CD4-positive, alpha-beta T cell treated with Interleukin-4 for 4 hours (primary cell): ENCODE data around the gene ADORA1.

ENCODE experiments used
- DNase-seq: peaks from one replicate; pipeline ENCODE4 v3.0.0-alpha.2; 2020

Gene ADORA1

GRCh38 chr1:203162403-203162802, 34.9 kb downstream of the ADORA1 start:
- DNase-seq: no peak

DNA sequence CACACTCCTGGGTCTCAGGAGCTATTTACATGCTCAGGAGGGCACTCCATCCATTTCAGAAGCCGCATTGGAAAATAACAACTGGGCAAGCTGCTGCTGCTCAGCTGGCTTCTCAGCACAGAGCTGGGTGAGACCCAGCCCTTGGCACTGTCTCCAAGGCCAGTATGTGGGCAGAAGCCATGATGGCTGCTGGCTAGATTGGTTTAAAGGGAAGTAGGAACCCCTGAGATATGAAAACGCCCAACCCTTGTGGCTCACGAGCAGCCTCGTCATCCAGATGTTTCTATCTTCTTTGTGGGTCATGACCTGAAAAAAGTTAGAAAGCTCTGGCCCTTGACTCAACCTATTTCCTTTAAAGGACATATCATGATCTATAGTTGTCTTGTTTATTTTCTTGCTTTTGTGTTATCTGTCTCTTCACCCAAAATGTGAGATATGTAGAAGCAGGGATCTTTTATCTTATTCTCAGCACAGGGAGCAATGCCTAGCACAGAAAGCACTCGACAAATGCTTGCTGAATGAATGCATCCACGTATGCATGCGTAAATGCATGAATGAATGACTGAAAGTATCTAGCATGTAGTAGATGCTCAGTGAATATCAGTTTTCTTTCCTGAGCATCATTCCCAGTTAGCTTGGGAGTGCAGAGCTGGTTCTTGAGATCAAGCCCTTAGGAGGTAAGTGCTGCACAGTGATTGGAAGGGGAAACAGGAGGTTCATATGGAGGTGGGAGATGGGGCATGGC, 36.5 kb downstream of the ADORA1 start:
- DNase-seq: no peak

GRCh38 chr1:203165101-203165799, 37.7 kb downstream of the ADORA1 start:
- DNase-seq: no peak

DNA sequence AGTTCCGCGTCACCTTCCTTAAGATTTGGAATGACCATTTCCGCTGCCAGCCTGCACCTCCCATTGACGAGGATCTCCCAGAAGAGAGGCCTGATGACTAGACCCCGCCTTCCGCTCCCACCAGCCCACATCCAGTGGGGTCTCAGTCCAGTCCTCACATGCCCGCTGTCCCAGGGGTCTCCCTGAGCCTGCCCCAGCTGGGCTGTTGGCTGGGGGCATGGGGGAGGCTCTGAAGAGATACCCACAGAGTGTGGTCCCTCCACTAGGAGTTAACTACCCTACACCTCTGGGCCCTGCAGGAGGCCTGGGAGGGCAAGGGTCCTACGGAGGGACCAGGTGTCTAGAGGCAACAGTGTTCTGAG, 38.3 kb downstream of the ADORA1 start:
- no peak for DNase-seq

DNA sequence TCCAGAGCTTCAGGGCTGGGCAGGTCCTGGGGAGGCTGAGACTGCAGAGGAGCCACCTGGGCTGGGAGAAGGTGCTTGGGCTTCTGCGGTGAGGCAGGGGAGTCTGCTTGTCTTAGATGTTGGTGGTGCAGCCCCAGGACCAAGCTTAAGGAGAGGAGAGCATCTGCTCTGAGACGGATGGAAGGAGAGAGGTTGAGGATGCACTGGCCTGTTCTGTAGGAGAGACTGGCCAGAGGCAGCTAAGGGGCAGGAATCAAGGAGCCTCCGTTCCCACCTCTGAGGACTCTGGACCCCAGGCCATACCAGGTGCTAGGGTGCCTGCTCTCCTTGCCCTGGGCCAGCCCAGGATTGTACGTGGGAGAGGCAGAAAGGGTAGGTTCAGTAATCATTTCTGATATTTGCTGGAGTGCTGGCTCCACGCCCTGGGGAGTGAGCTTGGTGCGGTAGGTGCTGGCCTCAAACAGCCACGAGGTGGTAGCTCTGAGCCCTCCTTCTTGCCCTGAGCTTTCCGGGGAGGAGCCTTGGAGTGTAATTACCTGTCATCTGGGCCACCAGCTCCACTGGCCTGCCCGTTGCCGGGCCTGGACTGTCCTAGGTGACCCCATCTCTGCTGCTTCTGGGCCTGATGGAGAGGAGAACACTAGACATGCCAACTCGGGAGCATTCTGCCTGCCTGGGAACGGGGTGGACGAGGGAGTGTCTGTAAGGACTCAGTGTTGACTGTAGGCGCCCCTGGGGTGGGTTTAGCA, 38.8 kb downstream of the ADORA1 start:
- no peak for DNase-seq

DNA sequence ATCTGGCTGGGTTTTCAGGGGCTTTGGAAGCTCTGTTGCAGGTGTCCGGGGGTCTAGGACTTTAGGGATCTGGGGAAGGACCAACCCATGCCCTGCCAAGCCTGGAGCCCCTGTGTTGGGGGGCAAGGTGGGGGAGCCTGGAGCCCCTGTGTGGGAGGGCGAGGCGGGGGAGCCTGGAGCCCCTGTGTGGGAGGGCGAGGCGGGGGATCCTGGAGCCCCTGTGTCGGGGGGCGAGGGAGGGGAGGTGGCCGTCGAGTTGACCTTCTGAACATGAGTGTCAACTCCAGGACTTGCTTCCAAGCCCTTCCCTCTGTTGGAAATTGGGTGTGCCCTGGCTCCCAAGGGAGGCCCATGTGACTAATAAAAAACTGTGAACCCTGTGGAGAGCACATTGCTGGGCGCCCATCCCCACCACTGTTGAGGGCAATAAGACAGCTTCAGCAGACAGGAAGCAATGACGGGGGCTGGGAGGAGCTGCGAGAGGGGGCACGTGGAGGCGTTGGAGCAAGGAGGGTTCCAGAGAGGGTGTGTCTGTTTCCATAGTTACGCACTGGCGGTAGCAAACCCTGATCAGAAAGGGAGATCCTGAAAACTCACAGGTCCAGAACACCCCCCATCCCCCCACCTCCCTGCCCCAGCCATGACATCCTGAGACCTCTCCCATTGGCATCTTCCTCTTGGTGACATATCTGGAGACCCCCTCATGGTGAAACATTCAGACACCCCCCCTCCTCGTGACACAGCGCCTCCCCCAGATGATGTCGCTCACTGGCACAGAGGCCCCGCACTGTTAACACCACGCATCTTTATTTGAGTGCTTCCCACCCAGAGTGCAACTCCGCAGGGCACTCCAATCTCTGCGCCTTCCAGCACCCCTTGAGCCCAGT, 39.7 kb downstream of the ADORA1 start:
- DNase-seq: no peak

- DNase-seq: no peak
Observed at GRCh38 chr1:203167913-203168200, 40.3 kb downstream of the ADORA1 start.

- DNase-seq: no peak
Observed at GRCh38 chr1:203168256-203168786, 40.8 kb downstream of the ADORA1 start.

DNA sequence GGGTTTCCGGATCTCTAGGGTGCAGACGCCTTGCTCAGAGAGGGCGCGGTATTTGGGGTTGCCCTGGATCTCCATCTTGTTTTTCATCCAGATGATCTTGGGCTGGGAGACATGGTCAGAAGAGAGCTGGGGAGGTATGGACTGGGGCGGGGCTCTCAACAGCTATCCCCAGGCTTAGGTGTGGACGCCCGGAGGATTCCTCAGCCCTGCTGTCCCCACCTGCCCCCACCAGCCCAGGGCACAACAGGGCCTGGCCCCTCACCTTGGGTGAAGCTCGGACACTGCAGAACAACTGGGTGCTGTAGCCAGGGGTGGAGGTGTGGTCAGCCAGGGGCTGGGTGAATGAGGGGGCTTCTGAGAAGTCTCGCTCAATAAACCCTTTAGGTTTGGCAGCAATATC, 41.5 kb downstream of the ADORA1 start:
- DNase-seq: no peak

- no peak for DNase-seq
Observed at GRCh38 chr1:203169770-203170520, 42.4 kb downstream of the ADORA1 start.

DNA sequence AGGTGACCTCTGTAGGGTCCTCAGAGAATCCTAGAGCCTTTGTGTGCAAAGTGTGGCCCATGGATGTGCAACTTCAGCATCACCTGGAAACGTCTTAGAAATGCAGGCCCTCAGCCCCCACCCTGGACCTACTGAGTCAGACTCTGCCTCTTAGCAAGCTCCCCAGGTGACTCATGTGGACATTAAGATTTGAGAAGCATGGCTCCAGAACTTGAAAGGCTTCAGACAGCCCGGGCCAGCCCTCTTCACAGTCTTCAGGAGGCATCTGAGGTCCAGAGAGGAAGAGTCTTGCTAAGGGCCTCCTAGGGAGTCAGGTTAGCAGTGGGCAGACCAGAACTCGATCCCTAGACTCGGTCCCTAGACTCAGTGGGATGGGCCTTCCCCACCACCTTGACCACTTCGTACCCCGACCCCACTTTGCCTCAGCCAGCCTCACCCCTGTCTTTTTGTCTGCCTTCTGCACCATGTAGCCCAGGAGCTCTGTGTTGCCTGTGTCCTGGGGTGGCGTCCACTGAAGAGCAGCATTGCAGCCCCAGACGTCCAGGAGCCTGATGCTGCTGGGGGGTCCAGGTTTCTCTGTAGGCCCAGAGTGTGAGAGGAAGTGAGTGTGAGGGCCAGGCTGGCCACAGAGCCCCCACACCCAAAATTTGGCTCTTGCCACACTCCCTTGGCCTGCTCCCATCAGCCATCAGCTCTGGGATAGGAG, 43.3 kb downstream of the ADORA1 start:
- DNase-seq: no peak

GRCh38 chr1:203171341-203172183, 44.0 kb downstream of the ADORA1 start:
- no peak for DNase-seq

- peak; percentile 4 for DNase-seq
Observed at GRCh38 chr1:203172184-203173010, 44.9 kb downstream of the ADORA1 start.

GRCh38 chr1:203173011-203173555, 45.6 kb downstream of the ADORA1 start:
- no peak for DNase-seq

GRCh38 chr1:203173566-203173965, 46.0 kb downstream of the ADORA1 start:
- no peak for DNase-seq

GRCh38 chr1:203174324-203174985, 46.9 kb downstream of the ADORA1 start:
- no peak for DNase-seq

GRCh38 chr1:203175237-203175826, 47.8 kb downstream of the ADORA1 start, which contains the start of gene MYBPH:
TSS of gene MYBPH (minus strand) at chr1:203175826. CDS start at chr1:203175755, 71 bp downstream.
- no peak for DNase-seq

GRCh38 chr1:203175827-203176241, 48.3 kb downstream of the ADORA1 start:
- DNase-seq: no peak
